Fibroblast of skin of left quadriceps (primary cell): ENCODE measurements around the gene TSPAN18.

Source experiments
- DNase-seq, 2 experiments: peaks; one replicate each; pipeline ENCODE4 v3.0.0-alpha.2; 2013; ENCODE audit warnings: low read depth in 2 of 2

Gene TSPAN18

DNA sequence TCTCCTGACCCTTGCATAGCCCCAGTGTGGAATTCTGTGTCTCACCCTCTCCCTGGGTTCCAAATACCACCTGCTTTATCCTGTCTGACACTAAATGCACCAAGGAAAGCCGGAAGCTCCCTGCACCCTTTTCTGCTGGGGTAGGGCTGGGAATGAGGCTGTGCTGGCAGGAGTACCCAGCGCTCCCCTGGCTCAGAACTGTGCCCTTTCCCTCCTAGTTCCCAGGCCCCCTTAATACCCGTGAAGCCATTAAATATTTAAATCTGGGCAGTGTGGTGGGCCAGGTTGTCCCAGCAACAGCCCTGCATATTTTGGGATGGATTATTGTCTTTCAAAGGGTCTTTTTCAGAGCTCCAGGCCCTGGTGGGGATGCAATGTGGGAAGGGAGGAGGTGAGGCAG lies 160.9 kb downstream of the TSPAN18 start:
- no peak for DNase-seq

- DNase-seq = no peak
Measured at GRCh38 chr11:44889266-44889665, 162.5 kb downstream of the TSPAN18 start.

GRCh38 chr11:44892843-44893242 lies 166.1 kb downstream of the TSPAN18 start:
- no peak for DNase-seq

GRCh38 chr11:44893308-44893822 lies 166.6 kb downstream of the TSPAN18 start:
- DNase-seq = no peak

- DNase-seq = peak; percentile 44 to 60
Measured at GRCh38 chr11:44893846-44894617, 167.3 kb downstream of the TSPAN18 start.

GRCh38 chr11:44899959-44900358 lies 173.2 kb downstream of the TSPAN18 start:
- peak; percentile 39 to 44 for DNase-seq

- DNase-seq = no peak
Measured at GRCh38 chr11:44901120-44901633, 174.4 kb downstream of the TSPAN18 start.

- no peak for DNase-seq
Measured at GRCh38 chr11:44901786-44902185, 175.0 kb downstream of the TSPAN18 start.

- DNase-seq = no peak
Measured at GRCh38 chr11:44903035-44903434, 176.3 kb downstream of the TSPAN18 start.

DNA sequence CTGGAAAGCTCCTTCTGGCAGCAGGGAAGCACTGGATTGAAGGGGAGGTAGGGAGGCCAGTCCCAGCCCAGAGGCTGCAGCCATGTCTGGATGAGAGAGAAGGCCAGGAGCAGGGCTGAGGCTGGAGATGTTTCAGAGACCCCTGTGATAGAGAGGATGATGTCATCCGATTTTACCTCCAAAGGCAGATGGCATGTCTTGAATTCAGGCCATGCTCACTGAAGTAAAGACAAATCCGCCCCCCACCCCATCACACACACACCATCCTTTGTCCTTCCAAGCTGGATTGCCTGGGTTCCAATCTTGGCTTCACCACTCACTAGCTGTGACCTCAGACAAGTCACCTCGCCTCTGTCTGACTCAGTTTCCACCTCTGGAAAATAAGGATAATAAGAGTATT lies 176.8 kb downstream of the TSPAN18 start:
- no peak for DNase-seq

- no peak for DNase-seq
Measured at GRCh38 chr11:44904261-44905020, 177.7 kb downstream of the TSPAN18 start.

GRCh38 chr11:44905131-44905866 lies 178.5 kb downstream of the TSPAN18 start:
- DNase-seq = no peak

DNA sequence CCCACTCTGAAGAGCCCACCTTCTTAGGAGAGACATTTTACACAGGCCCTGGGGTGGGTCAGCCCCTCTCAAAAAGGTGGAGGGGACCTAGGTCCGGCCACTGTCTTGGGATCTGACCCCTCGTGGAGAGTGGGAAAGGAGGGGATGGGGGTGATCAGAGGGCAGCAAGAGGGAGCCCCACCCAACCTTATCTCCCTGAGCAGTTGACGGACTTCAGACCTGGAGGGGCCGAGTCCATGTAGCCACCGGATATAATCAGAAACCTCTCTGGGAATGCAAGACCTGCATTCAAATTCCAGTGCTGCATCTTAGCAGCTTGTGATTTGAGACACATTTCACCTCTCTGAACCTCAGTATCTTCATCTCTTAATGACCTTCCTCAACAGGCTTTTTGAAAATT lies 179.9 kb downstream of the TSPAN18 start:
- no peak for DNase-seq

DNA sequence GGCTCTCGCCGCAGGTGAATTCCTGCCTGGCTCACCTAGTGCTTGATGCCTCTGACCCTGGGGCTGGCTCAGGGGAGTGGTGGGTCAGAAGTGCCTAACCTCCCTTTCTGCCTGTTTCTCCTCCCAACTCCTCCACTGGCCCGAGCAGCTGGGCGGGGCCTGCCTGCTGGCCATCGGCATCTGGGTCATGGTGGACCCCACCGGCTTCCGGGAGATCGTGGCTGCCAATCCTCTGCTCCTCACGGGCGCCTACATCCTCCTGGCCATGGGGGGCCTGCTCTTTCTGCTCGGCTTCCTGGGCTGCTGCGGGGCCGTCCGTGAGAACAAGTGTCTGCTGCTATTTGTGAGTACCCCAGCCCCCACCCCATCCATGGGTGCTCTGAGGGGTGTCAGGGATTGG lies 182.8 kb downstream of the TSPAN18 start:
- DNase-seq = no peak

- DNase-seq = no peak
Measured at GRCh38 chr11:44910591-44910990, 183.8 kb downstream of the TSPAN18 start.

- DNase-seq = peak; percentile 56
Measured at GRCh38 chr11:44911029-44911814, 184.5 kb downstream of the TSPAN18 start.

- DNase-seq = no peak
Measured at GRCh38 chr11:44912270-44912987, 185.7 kb downstream of the TSPAN18 start.

GRCh38 chr11:44913502-44913901 lies 186.7 kb downstream of the TSPAN18 start:
- no peak for DNase-seq

DNA sequence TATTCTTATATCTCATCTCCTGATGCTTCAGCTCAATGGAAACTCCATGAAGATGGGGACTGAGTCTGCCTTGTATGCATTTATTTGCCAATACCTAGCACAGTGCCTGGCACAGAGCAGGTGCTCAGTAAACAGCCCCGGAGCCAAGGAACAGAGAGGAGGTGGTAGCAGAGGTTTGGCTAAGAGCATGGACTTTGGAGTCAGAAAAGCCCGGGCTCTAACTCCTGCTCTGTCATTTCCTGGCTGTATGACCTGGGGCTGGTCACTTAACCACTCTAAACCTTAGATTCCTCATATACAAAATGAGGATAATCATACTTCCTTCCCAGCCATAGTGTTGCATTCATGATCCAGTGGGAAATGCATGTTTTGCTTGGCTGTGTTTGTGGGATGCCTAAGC lies 187.3 kb downstream of the TSPAN18 start:
- DNase-seq = no peak

DNA sequence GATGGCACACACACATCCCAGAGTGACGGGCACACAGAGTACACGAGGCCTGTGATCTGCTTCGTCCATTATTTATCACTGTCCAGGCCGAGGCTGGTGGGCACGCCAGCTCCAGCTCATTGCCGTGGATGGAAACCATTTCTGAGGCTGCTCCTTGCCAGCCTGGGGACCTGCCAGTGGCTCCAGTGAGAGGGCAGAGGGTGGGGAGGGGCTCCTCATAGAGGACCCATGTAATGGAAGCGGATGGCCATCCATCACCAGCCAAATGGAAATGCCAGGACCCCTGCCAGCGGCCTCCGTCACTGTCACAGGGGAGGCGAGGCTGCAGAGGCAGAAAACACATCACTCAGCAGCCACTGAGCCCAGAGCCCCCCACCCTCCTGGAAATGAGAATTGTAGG lies 188.2 kb downstream of the TSPAN18 start:
- DNase-seq = no peak

- no peak for DNase-seq
Measured at GRCh38 chr11:44915621-44916020, 188.9 kb downstream of the TSPAN18 start.
